Glutamatergic neuron (in vitro differentiated cells): Measurements from ENCODE around the gene RAPGEF5. TPM values are rescaled to one million over a fixed set of nuclear protein-coding genes. Genes with fewer than 3 reads are reported as not detected.

ENCODE experiments used
- DNase-seq: peaks from one replicate; pipeline ENCODE4 v3.0.0; 2022
- H3K27ac Mint-ChIP-seq: one replicate; pipeline ENCODE4 v1.8.0; 2020; ENCODE audit warnings: mild to moderate bottlenecking, mixed read lengths, inconsistent platforms; ENCODE audit not compliant: unreplicated experiment
- H3K27me3 Mint-ChIP-seq: one replicate; pipeline ENCODE4 v1.8.0; 2020; ENCODE audit warnings: mild to moderate bottlenecking, moderate library complexity, mixed read lengths, inconsistent platforms; ENCODE audit not compliant: unreplicated experiment
- H3K36me3 Mint-ChIP-seq: one replicate; pipeline ENCODE4 v1.8.0; 2020; ENCODE audit warnings: mild to moderate bottlenecking, mixed read lengths, inconsistent platforms; ENCODE audit not compliant: unreplicated experiment
- H3K4me1 Mint-ChIP-seq: one replicate; pipeline ENCODE4 v1.8.0; 2020; ENCODE audit warnings: mild to moderate bottlenecking, low read depth, mixed read lengths, inconsistent platforms; ENCODE audit not compliant: unreplicated experiment
- H3K4me3 Mint-ChIP-seq: one replicate; pipeline ENCODE4 v1.8.0; 2020; ENCODE audit warnings: mild to moderate bottlenecking, mixed read lengths, inconsistent platforms; ENCODE audit not compliant: unreplicated experiment
- H3K9me3 Mint-ChIP-seq: one replicate; pipeline ENCODE4 v1.8.0; 2020; ENCODE audit warnings: mild to moderate bottlenecking, moderate library complexity, mixed read lengths, inconsistent platforms; ENCODE audit not compliant: unreplicated experiment
- total RNA-seq: library from RNA; stranded (reverse); fragmentation: NEBNext Ultra II Directional; extraction: Animal tissue kit (Norgen Biotek cat#: 25700); gene quantifications from one replicate; pipeline ENCODE4 v1.2.1, GENCODE V29; 2021; ENCODE audit not compliant: unreplicated experiment
- TF ChIP-seq, protein P1 (sequence below): fragments of 200-600 bp; sonication (generic); IDR thresholded peaks from one replicate; pipeline ENCODE4 v1.5.0; 2021; ENCODE audit not compliant: partially characterized antibody, unreplicated experiment

Gene RAPGEF5
- total RNA-seq, 1 donor from 2014 or later: 169 TPM

- H3K27ac Mint-ChIP-seq: no peak overlapping the region
- no peaks in the 10 kb centered on the region for H3K4me1 Mint-ChIP-seq
- H3K9me3 Mint-ChIP-seq: peaks cover 1% of the 10 kb centered on the region
- no peak for DNase-seq
- TF ChIP-seq, protein P1, sequence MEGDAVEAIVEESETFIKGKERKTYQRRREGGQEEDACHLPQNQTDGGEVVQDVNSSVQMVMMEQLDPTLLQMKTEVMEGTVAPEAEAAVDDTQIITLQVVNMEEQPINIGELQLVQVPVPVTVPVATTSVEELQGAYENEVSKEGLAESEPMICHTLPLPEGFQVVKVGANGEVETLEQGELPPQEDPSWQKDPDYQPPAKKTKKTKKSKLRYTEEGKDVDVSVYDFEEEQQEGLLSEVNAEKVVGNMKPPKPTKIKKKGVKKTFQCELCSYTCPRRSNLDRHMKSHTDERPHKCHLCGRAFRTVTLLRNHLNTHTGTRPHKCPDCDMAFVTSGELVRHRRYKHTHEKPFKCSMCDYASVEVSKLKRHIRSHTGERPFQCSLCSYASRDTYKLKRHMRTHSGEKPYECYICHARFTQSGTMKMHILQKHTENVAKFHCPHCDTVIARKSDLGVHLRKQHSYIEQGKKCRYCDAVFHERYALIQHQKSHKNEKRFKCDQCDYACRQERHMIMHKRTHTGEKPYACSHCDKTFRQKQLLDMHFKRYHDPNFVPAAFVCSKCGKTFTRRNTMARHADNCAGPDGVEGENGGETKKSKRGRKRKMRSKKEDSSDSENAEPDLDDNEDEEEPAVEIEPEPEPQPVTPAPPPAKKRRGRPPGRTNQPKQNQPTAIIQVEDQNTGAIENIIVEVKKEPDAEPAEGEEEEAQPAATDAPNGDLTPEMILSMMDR: no peak
- H3K4me3 Mint-ChIP-seq: no peak overlapping the region
- peaks cover 2% of the 10 kb centered on the region for H3K27me3 Mint-ChIP-seq
- H3K36me3 Mint-ChIP-seq: no peaks in the 10 kb centered on the region
Observed at GRCh38 chr7:22387583-22387982, 30.6 kb upstream of the RAPGEF5 start.

DNA sequence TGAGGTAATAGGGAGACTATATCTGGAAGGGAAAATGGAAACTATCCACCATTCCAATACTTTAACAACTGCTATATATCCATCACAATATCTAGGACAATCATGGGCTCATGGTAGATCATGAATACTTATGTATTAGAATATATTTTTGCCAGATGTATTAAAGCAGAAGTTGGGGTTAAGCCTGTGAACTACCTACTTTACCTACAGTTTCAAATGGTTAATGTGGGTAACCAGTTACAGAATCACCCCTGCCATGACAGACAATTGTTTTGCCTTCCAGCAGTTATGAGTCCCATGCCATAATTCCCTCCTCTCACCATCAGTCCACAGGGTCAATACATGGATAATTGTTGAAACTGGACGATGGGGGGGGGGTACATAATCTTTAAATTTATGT is 29.9 kb upstream of the RAPGEF5 start:
- no peak overlapping the region for H3K4me3 Mint-ChIP-seq
- H3K27me3 Mint-ChIP-seq: peaks cover 2% of the 10 kb centered on the region
- H3K4me1 Mint-ChIP-seq: no peaks in the 10 kb centered on the region

DNA sequence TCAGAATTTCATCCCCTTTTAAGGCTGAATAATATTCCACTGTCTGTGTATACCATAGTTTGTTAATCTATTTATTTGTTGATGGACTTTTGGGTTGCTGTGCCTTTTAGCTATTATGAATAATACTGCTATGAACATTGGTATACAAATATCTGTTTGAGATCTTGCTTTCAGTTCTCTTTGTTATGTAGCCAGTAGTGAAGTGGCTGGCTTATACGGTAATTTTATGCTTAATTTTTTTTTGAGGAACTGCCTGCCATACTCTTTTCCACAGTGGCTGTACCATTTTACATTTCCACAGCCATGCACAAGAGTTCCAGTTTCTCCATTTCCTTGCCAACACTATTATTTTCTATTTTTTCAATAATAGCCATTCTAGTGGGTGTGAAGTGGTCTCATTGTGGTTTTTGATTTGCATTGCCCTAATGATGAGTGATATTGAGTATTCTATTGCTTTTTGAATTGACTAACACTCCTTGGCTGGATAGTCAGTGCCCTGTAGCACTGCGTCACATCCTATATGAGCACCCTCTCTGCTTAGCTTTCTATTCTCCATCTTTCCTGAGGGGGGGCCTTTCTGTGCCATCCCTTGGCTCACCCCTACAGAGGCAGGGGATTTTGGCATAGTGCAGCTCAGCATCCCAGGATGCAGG is 29.4 kb upstream of the RAPGEF5 start:
- Mint-ChIP-seq H3K27me3 (peaks cover 2% of the 10 kb centered on the region), H3K4me3 (no peak overlapping the region), H3K9me3 (peaks cover 1% of the 10 kb centered on the region), H3K27ac (no peak overlapping the region), H3K36me3 (no peaks in the 10 kb centered on the region), H3K4me1 (no peaks in the 10 kb centered on the region)
- DNase-seq: no peak
- TF ChIP-seq, protein P1: no peak

More for the DNA sequence above, 29.9 kb upstream of the RAPGEF5 start:
- no peak for DNase-seq
- peaks cover 1% of the 10 kb centered on the region for H3K9me3 Mint-ChIP-seq
- TF ChIP-seq, protein P1: no peak
- H3K27ac Mint-ChIP-seq: no peak overlapping the region
- no peaks in the 10 kb centered on the region for H3K36me3 Mint-ChIP-seq

- no peaks in the 10 kb centered on the region for H3K36me3 Mint-ChIP-seq
- H3K27ac Mint-ChIP-seq: no peak overlapping the region
- H3K27me3 Mint-ChIP-seq: peaks cover 2% of the 10 kb centered on the region
- peaks cover 4% of the 10 kb centered on the region for H3K4me1 Mint-ChIP-seq
- TF ChIP-seq, protein P1: no peak
- H3K9me3 Mint-ChIP-seq: peaks cover 1% of the 10 kb centered on the region
- DNase-seq: no peak
- H3K4me3 Mint-ChIP-seq: no peak overlapping the region
Observed at GRCh38 chr7:22385326-22385725, 28.4 kb upstream of the RAPGEF5 start.

- H3K27ac Mint-ChIP-seq: no peak overlapping the region
- no peaks in the 10 kb centered on the region for H3K36me3 Mint-ChIP-seq
- H3K4me3 Mint-ChIP-seq: no peak overlapping the region
- no peak for DNase-seq
- H3K27me3 Mint-ChIP-seq: peaks cover 6% of the 10 kb centered on the region
- peaks cover 2% of the 10 kb centered on the region for H3K9me3 Mint-ChIP-seq
- TF ChIP-seq, protein P1: no peak
- H3K4me1 Mint-ChIP-seq: peaks cover 32% of the 10 kb centered on the region
Observed at GRCh38 chr7:22380333-22380732, 23.4 kb upstream of the RAPGEF5 start.
